Osteocyte (in vitro differentiated cells): ENCODE results near the gene CLIP4. TPM values are rescaled to one million over a fixed set of nuclear protein-coding genes. Genes with fewer than 3 reads are reported as not detected.

ENCODE experiments used
- DNase-seq: peaks from one replicate; pipeline ENCODE4 v3.0.0; 2021; ENCODE audit warnings: mixed read lengths; ENCODE audit not compliant: unreplicated experiment; ENCODE audit errors: extremely low spot score
- H3K27ac Mint-ChIP-seq: one replicate; pipeline ENCODE4 v1.8.0; 2021; ENCODE audit warnings: mild to moderate bottlenecking, mixed read lengths; ENCODE audit not compliant: unreplicated experiment
- H3K27me3 Mint-ChIP-seq: one replicate; pipeline ENCODE4 v1.8.0; 2021; ENCODE audit warnings: mixed read lengths; ENCODE audit not compliant: unreplicated experiment
- H3K36me3 Mint-ChIP-seq: one replicate; pipeline ENCODE4 v1.8.0; 2021; ENCODE audit warnings: mixed read lengths; ENCODE audit not compliant: unreplicated experiment
- H3K4me1 Mint-ChIP-seq: one replicate; pipeline ENCODE4 v1.8.0; 2021; ENCODE audit warnings: mixed read lengths; ENCODE audit not compliant: unreplicated experiment
- H3K4me3 Mint-ChIP-seq: one replicate; pipeline ENCODE4 v1.8.0; 2021; ENCODE audit warnings: mild to moderate bottlenecking, moderate library complexity, mixed read lengths; ENCODE audit not compliant: unreplicated experiment
- H3K9me3 Mint-ChIP-seq: one replicate; pipeline ENCODE4 v1.8.0; 2021; ENCODE audit warnings: mixed read lengths; ENCODE audit not compliant: unreplicated experiment
- total RNA-seq: library from RNA; stranded (reverse); gene quantifications from 2 replicates; pipeline ENCODE4 v1.2.1, GENCODE V29; 2021
- TF ChIP-seq, protein P1 (sequence below): fragments of 200-600 bp; sonication (generic); IDR thresholded peaks from 2 replicates; pipeline ENCODE4 v1.5.0; 2021; ENCODE audit warnings: antibody characterized with exemption, mild to moderate bottlenecking, moderate library complexity

CLIP4 gene
- total RNA-seq, 1 donor from 2014 or later: 24.6 TPM

DNA sequence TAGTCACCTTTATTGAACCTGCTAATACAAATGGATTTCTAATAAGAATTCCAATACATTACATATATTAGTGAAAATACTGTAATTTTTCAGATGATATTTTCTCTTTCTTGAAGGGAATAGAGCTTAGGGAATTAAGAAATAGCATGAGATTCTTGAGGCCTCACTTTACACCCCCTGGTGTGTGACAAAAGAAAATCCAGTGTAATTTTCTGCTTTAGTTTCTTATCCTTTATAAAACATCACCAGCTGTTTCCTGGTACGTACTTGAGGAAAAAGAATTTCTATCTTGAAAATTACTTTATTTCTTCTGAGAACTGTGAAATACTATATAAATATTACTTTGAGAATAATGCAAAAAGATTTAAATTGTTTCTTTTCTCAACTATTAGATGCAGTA, 71.6 kb downstream of the CLIP4 start:
- no peaks in the 10 kb centered on the region for H3K27me3 Mint-ChIP-seq
- DNase-seq: no peak
- H3K4me1 Mint-ChIP-seq: peaks cover 2% of the 10 kb centered on the region
- H3K36me3 Mint-ChIP-seq: peaks cover 15% of the 10 kb centered on the region
- H3K4me3 Mint-ChIP-seq: no peak overlapping the region
- TF ChIP-seq, protein P1, sequence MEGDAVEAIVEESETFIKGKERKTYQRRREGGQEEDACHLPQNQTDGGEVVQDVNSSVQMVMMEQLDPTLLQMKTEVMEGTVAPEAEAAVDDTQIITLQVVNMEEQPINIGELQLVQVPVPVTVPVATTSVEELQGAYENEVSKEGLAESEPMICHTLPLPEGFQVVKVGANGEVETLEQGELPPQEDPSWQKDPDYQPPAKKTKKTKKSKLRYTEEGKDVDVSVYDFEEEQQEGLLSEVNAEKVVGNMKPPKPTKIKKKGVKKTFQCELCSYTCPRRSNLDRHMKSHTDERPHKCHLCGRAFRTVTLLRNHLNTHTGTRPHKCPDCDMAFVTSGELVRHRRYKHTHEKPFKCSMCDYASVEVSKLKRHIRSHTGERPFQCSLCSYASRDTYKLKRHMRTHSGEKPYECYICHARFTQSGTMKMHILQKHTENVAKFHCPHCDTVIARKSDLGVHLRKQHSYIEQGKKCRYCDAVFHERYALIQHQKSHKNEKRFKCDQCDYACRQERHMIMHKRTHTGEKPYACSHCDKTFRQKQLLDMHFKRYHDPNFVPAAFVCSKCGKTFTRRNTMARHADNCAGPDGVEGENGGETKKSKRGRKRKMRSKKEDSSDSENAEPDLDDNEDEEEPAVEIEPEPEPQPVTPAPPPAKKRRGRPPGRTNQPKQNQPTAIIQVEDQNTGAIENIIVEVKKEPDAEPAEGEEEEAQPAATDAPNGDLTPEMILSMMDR: no peak
- no peaks in the 10 kb centered on the region for H3K9me3 Mint-ChIP-seq
- H3K27ac Mint-ChIP-seq: no peak overlapping the region

DNA sequence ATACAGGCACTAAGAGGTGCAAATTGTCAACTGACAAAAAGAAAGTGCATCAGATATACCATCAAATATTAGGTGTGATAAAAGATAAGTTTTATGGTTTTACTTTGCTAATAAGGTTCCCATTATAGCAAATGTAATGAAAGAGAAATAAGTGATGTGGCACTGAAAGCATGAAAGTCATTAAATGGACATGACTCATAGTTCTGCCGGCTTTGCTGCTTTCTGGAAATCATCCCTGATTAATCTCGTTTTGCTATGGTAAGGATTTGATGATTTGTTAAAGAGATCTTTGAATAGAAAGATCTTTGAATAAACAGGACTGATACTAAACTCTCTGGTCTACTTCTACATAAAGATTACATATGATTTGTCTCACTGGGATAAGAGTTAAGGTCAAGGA, 72.7 kb downstream of the CLIP4 start:
- H3K4me3 Mint-ChIP-seq: no peak overlapping the region
- no peak overlapping the region for H3K27ac Mint-ChIP-seq
- TF ChIP-seq, protein P1: no peak
- peaks cover 8% of the 10 kb centered on the region for H3K36me3 Mint-ChIP-seq
- H3K4me1 Mint-ChIP-seq: peaks cover 7% of the 10 kb centered on the region
- no peak for DNase-seq
- H3K27me3 Mint-ChIP-seq: no peaks in the 10 kb centered on the region
- no peaks in the 10 kb centered on the region for H3K9me3 Mint-ChIP-seq

DNA sequence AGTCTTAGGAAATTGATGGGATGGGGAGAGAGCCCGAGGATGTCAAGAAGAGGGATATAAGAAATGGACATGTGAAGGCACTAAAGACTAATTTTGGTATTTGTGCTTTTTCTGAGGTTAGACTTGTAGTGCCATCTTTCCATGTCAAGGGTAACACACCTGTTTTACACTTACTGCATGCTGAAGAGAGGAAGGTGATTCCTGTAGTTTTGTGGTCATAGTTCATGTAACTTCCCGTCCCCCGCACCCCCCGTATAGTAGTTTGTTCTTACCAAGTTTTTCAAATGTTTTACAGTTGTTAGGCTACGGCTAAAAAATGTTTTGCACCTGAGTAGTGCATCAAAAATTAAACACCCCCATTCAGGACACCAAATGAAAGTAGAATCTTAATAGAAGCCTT, 73.8 kb downstream of the CLIP4 start:
- H3K27ac Mint-ChIP-seq: no peak overlapping the region
- no peaks in the 10 kb centered on the region for H3K27me3 Mint-ChIP-seq
- H3K4me3 Mint-ChIP-seq: no peak overlapping the region
- no peaks in the 10 kb centered on the region for H3K9me3 Mint-ChIP-seq
- H3K4me1 Mint-ChIP-seq: peaks cover 7% of the 10 kb centered on the region
- TF ChIP-seq, protein P1: no peak
- peaks cover 8% of the 10 kb centered on the region for H3K36me3 Mint-ChIP-seq
- DNase-seq: no peak

DNA sequence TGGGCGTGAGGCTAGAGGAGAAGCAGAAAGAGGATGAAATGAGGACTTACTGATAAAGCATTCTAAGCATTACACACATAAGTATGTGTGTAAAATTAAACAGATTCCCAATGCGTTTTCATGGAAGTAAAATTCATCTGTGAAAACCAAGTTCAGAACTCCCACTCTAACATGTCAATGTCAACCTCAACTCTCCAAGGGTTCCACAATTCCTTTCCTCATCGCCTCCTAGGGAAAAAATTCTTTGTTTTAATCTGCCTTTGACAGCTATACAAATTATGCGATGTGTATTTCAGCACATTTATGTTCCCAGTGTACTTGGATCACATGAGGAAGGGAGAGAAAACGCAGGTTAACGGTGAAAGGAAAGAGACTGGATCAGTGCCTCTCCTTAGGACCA, 76.6 kb downstream of the CLIP4 start:
- Mint-ChIP-seq H3K27me3 (no peaks in the 10 kb centered on the region), H3K9me3 (no peaks in the 10 kb centered on the region), H3K27ac (no peak overlapping the region), H3K36me3 (peaks cover 5% of the 10 kb centered on the region), H3K4me1 (peaks cover 5% of the 10 kb centered on the region), H3K4me3 (no peak overlapping the region)
- TF ChIP-seq, protein P1: no peak
- no peak for DNase-seq

DNA sequence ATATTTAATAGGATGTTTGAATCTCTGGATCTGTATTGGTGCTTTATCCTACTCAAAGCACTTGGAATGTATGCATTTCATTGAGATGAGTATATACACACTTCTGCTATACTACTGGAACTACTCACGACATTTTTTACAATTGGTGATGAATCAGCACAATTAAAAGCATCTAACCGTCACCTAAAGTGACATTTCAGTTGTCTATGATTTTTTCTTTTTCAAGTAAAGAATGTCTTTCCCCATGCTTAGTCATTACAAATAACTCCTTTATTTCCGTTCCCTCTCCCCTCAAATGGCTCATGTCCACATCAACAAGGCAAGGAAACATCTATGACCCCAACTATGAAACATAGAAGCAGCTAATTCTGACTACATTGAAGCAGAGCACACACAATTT, 77.3 kb downstream of the CLIP4 start:
- H3K27ac Mint-ChIP-seq: no peak overlapping the region
- peaks cover 5% of the 10 kb centered on the region for H3K36me3 Mint-ChIP-seq
- DNase-seq: no peak
- no peaks in the 10 kb centered on the region for H3K9me3 Mint-ChIP-seq
- TF ChIP-seq, protein P1: no peak
- H3K4me1 Mint-ChIP-seq: peaks cover 5% of the 10 kb centered on the region
- no peak overlapping the region for H3K4me3 Mint-ChIP-seq
- H3K27me3 Mint-ChIP-seq: no peaks in the 10 kb centered on the region
